COLO668 (cell line): ENCODE data around the gene PCDHGC3.
"Not testable (repeated sequence)": the region's sequence is repeated elsewhere in the genome, so short reads cannot be mapped to it uniquely, and the experiment has no call there.

Experiments
- DNase-seq: peaks from one replicate; lab custom pipeline; 2025; ENCODE audit not compliant: unreplicated experiment; lab: John Stamatoyannopoulos, UW

PCDHGC3 gene

GRCh38 chr5:141475625-141476131 is at the start of gene PCDHGC3:
TSS of gene PCDHGC3 (plus strand) at chr5:141475966. CDS start at chr5:141476117, 151 bp downstream.
- peak; percentile 47 for DNase-seq

GRCh38 chr5:141427783-141428426 is 47.9 kb upstream of the PCDHGC3 start:
- DNase-seq: no peak

GRCh38 chr5:141430332-141431113 is 45.2 kb upstream of the PCDHGC3 start, which contains the start of gene PCDHGA12:
TSS of gene PCDHGA12 (plus strand) at chr5:141430507. CDS start at chr5:141430760, 253 bp downstream.
- no peak for DNase-seq

- DNase-seq: no peak
Observed at GRCh38 chr5:141431286-141431685, 44.5 kb upstream of the PCDHGC3 start.

GRCh38 chr5:141432308-141432707 is 43.5 kb upstream of the PCDHGC3 start:
- not testable (repeated sequence) for DNase-seq

GRCh38 chr5:141432726-141433125 is 43.0 kb upstream of the PCDHGC3 start:
- DNase-seq: not testable (repeated sequence)

- DNase-seq: no peak
Observed at GRCh38 chr5:141434006-141434405, 41.8 kb upstream of the PCDHGC3 start.

GRCh38 chr5:141437221-141437620 is 38.5 kb upstream of the PCDHGC3 start:
- DNase-seq: no peak

- DNase-seq: no peak
Observed at GRCh38 chr5:141439411-141440141, 36.2 kb upstream of the PCDHGC3 start.

- DNase-seq: no peak
Observed at GRCh38 chr5:141440341-141440740, 35.4 kb upstream of the PCDHGC3 start.

GRCh38 chr5:141441571-141442170 is 34.1 kb upstream of the PCDHGC3 start:
- no peak for DNase-seq

GRCh38 chr5:141465351-141465750 is 10.4 kb upstream of the PCDHGC3 start:
- DNase-seq: no peak

- DNase-seq: peak; percentile 43
Observed at GRCh38 chr5:141476132-141476911, 556 bp downstream of the PCDHGC3 start.

GRCh38 chr5:141477044-141477575 is 1.3 kb downstream of the PCDHGC3 start:
- no peak for DNase-seq

GRCh38 chr5:141477815-141478214 is 2.0 kb downstream of the PCDHGC3 start:
- DNase-seq: no peak

GRCh38 chr5:141478321-141478945 is 2.7 kb downstream of the PCDHGC3 start:
- peak; percentile 66 for DNase-seq

GRCh38 chr5:141479776-141480175 is 4.0 kb downstream of the PCDHGC3 start:
- DNase-seq: no peak

- no peak for DNase-seq
Observed at GRCh38 chr5:141483902-141484301, 8.1 kb downstream of the PCDHGC3 start.

- no peak for DNase-seq
Observed at GRCh38 chr5:141484310-141484640, 8.5 kb downstream of the PCDHGC3 start.
